Activated T-cell treated with anti-CD3 and anti-CD28 coated beads, Interleukin-2, amount 50 U/mL, for 72 hours (primary cell): Measurements from ENCODE around the gene HLA-DQA1. TPM values are rescaled to one million over a fixed set of nuclear protein-coding genes. Genes with fewer than 3 reads are reported as not detected.
"Not testable (repeated sequence)": the region's sequence is repeated elsewhere in the genome, so short reads cannot be mapped to it uniquely, and the experiment has no call there.

Source experiments
- ATAC-seq, 2 donors: fragments of 150-1000 bp; cut with Tn5 transposase; replicated peaks in 1 of 2; 2 replicates each; pipeline ENCODE4 v1.10.0; 2021; ENCODE audit warnings: moderate library complexity in 2 of 2, mild to moderate bottlenecking in 1 of 2
- DNase-seq, 2 donors: peaks; one replicate each; pipeline ENCODE4 v3.0.0; 2021 to 2022; ENCODE audit warnings: mixed read lengths in 1 of 2
- H3K27ac Mint-ChIP-seq: one replicate; pipeline ENCODE4 v1.8.0; 2022; ENCODE audit warnings: mild to moderate bottlenecking, moderate library complexity, mixed read lengths
- H3K27me3 Mint-ChIP-seq: one replicate; pipeline ENCODE4 v1.8.0; 2022; ENCODE audit warnings: low read depth, mixed read lengths
- H3K36me3 Mint-ChIP-seq, 2 donors: one replicate each; pipeline ENCODE4 v1.8.0; 2022; ENCODE audit warnings: mixed read lengths in 2 of 2, mild to moderate bottlenecking in 1 of 2; ENCODE audit not compliant: insufficient read depth in 2 of 2
- H3K4me1 Mint-ChIP-seq: one replicate; pipeline ENCODE4 v1.8.0; 2022; ENCODE audit warnings: low read depth, mixed read lengths
- H3K4me3 Mint-ChIP-seq, 2 donors: one replicate each; pipeline ENCODE4 v1.8.0; 2022; ENCODE audit warnings: mild to moderate bottlenecking in 2 of 2, mixed read lengths in 2 of 2, moderate library complexity in 2 of 2
- H3K9me3 Mint-ChIP-seq, 2 donors: one replicate each; pipeline ENCODE4 v1.8.0; 2022; ENCODE audit warnings: mixed read lengths in 2 of 2
- total RNA-seq, 2 donors: library from RNA; stranded (reverse); gene quantifications; one replicate each; pipeline ENCODE4 v1.2.3, GENCODE V29; 2022

The HLA-DQA1 gene
- total RNA-seq, 2 donors from 2014 or later = 2.2 to 3.7 TPM

DNA sequence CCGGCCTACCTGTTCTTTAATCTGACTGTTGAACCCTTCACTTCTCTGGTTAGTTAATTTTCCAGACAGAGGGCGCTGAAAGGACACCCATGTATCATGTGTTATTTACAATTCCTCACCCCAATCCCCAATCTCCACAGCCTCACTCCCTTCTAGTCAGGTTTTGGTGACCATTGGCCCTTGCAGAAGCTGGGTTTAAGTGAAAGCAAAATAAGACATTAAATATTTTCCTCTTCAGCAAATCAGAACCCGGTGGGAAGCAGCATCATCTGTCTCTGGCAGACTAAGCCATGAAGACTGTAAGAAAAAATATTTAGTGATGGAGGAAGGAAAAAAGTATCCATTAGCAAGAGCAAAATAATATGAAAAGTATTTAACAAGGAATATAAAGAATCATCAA lies 9.4 kb upstream of the HLA-DQA1 start:
- peak; percentile 35 to 39 for ATAC-seq
- Mint-ChIP-seq H3K36me3 (no peaks in the 10 kb centered on the region), H3K9me3 (no peaks in the 10 kb centered on the region), H3K27ac (no peak overlapping the region), H3K4me3 (peak overlapping the region in 1 of 2 donors; percentile 20), H3K4me1 (peaks cover 31% of the 10 kb centered on the region), H3K27me3 (no peaks in the 10 kb centered on the region)
- DNase-seq = peak; percentile 8 to 20

DNA sequence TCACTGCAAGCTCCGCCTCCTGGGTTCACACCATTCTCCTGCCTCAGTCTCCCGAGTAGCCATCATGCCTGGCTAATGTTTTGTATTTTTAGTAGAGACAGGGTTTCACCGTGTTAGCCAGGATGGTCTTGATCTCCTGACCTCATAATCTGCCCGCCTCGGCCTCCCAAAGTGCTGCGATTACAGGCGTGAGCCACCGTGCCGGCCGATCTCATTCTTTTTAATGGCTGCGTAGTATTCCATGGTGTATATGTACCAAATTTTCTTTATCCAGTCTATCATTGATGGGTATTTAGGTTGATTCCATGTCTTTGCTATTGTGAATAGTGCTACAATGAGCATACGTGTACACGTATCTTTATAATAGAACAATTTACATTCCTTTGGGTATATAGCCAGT lies 7.4 kb upstream of the HLA-DQA1 start:
- H3K4me3 Mint-ChIP-seq, H3K36me3 Mint-ChIP-seq, ATAC-seq, H3K27ac Mint-ChIP-seq, H3K27me3 Mint-ChIP-seq, H3K9me3 Mint-ChIP-seq, DNase-seq: not testable (repeated sequence)
- H3K4me1 Mint-ChIP-seq = peaks cover 27% of the 10 kb centered on the region

DNA sequence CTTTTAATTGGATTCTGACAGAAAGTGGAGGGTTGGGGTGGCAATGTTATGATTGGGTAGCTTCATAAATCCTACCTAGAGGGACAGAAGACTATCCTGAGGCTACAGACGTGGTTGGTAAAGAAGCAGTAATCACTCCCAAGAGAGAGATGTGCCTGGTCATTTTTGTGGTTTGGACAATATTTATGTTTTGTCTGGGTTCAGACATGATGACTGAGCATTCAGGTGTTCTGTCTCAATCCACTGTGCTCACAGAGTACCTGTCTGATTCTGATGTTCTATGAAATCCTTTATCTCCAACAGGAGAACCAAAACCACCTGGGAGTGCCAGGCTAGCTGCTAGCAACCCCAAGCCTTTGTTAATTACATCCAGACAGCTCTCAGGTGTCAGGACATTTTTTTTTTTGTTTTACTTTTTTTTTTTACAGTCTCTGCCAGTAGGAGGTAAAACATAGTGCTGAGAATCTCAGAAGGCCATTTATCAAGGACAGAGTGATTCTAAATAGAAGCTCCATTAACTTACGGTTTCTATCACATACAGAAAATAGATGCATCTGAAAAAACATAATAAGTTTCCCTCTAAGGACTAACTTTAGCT lies 1.6 kb upstream of the HLA-DQA1 start:
- ATAC-seq (no peak), DNase-seq (no peak)
- H3K27me3 Mint-ChIP-seq = peaks cover 7% of the 10 kb centered on the region
- no peaks in the 10 kb centered on the region for H3K9me3 Mint-ChIP-seq
- no peaks in the 10 kb centered on the region for H3K36me3 Mint-ChIP-seq
- no peak overlapping the region for H3K27ac Mint-ChIP-seq
- no peak overlapping the region for H3K4me3 Mint-ChIP-seq
- peaks cover 17% of the 10 kb centered on the region for H3K4me1 Mint-ChIP-seq

DNA sequence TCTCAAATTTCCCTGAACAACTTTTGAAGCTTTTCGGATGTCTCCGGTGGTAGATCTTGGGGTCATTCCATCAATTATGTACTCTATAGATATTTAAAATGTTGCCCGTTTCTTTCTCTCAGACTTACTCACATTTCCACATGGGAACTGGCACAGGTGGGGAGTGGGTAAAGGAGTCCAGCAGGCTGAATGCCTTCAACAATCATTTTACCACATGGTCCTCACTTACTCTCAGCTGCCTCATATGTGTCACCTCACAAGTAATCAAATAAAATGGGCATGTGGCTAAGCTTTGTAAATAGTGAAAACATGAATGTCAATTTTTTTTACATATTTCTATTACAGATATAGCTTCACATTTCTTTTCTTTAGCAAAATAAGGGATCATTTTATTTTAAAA lies 677 bp downstream of the HLA-DQA1 start:
- DNase-seq = no peak
- no peak for ATAC-seq
- Mint-ChIP-seq H3K36me3 (no peaks in the 10 kb centered on the region), H3K27ac (no peak overlapping the region), H3K4me3 (no peak overlapping the region), H3K9me3 (no peaks in the 10 kb centered on the region), H3K4me1 (peaks cover 17% of the 10 kb centered on the region), H3K27me3 (peaks cover 7% of the 10 kb centered on the region)

DNA sequence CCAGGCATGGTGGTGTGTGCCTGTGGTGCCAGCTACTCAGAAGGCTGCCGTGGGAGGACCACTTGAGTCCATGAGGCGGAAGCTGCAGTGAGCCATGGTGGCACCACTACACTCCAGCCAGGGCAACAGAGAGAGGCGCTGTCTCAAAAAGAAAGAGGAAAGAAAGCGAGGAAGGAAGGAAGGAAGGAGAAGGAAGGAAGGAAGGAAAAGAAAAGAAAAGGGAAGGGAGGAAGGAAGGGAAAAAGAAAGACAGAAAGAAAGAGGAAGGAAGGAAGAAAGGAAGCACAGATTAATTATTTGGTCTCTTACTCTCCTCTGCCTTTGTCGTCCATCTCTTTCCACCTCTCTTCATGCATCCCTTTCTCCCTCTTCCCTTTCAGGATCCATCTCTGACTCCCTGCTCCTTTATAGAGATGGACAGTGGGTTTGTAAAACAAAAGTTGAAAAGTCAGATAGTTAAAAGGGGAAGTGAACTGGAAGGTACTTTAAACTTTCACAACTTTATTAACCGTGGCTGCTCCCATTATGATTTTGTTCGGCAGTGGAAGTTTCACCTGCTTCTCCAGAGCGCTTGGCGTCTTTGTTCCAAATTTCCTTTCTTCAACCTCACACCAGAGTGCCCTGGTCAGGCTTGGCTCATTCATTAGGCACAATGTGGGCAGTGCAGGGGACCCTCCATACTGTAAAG lies 1.5 kb downstream of the HLA-DQA1 start:
- no peak for DNase-seq
- H3K27me3 Mint-ChIP-seq = peaks cover 7% of the 10 kb centered on the region
- peak overlapping the region in 1 of 2 donors; percentile 35 for H3K4me3 Mint-ChIP-seq
- H3K4me1 Mint-ChIP-seq = peaks cover 15% of the 10 kb centered on the region
- peak overlapping the region; percentile 78 for H3K27ac Mint-ChIP-seq
- no peak for ATAC-seq
- no peaks in the 10 kb centered on the region for H3K9me3 Mint-ChIP-seq
- H3K36me3 Mint-ChIP-seq = no peaks in the 10 kb centered on the region

DNA sequence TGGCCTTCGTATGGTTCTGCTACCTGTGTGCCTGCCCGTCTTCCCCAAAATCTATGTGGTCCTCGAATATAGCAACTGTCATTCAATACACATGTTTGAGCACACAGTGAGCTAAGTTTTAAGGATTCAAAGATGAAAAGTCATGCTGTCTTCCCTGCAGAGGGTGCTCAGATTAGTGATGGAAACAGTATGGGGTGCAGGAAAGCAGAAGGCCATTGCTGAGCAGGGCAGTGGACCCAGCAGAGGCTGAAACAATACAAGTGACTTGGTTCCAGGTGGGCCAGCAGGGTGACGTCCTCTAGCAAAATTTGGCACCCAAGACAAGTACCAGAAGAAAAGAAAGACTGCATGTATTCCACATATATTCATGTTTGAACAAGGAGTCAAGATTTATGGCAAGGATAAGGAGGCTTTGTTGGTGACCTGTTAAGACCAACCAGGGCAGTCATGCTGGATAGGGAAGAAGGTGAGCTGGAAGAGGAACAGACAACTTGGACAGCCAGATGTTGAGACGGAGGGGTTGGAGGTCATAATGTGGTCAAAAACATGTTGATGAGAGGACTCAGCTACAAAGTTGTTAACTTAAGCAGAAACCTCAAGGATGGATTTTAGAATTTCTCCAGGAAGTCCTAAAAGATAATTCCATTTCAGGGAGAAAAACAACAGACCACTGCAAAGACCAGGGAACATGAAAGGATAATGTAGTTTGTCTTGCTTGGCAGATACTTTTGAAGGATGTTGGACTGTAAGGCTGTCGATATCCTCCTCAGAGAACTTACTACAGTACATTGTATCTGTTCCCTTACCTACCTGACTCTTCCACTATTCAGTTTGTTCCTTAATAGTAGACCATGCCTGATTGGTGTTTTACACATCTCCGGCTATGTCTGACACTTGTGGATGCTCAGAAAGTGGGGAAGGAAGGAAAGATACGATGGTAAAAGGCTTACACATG lies 2.5 kb downstream of the HLA-DQA1 start:
- peaks cover 6% of the 10 kb centered on the region for H3K4me1 Mint-ChIP-seq
- no peaks in the 10 kb centered on the region for H3K36me3 Mint-ChIP-seq
- ATAC-seq (no peak), DNase-seq (no peak)
- H3K27ac Mint-ChIP-seq = no peak overlapping the region
- H3K9me3 Mint-ChIP-seq = no peaks in the 10 kb centered on the region
- no peak overlapping the region for H3K4me3 Mint-ChIP-seq
- H3K27me3 Mint-ChIP-seq = peaks cover 10% of the 10 kb centered on the region

DNA sequence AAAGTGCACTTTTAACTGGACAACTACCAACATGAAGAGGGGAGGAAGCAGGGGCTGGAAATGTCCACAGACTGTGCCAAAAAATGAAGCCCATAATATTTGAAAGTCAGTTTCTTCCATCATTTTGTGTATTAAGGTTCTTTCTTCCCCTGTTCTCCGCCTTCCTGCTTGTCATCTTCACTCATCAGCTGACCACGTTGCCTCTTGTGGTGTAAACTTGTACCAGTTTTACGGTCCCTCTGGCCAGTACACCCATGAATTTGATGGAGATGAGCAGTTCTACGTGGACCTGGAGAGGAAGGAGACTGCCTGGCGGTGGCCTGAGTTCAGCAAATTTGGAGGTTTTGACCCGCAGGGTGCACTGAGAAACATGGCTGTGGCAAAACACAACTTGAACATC lies 3.9 kb downstream of the HLA-DQA1 start:
- H3K4me3 Mint-ChIP-seq = no peak overlapping the region
- no peak overlapping the region for H3K27ac Mint-ChIP-seq
- peaks cover 5% of the 10 kb centered on the region for H3K4me1 Mint-ChIP-seq
- peaks cover 7% of the 10 kb centered on the region for H3K27me3 Mint-ChIP-seq
- no peaks in the 10 kb centered on the region for H3K9me3 Mint-ChIP-seq
- ATAC-seq (no peak), DNase-seq (no peak)
- no peaks in the 10 kb centered on the region for H3K36me3 Mint-ChIP-seq

DNA sequence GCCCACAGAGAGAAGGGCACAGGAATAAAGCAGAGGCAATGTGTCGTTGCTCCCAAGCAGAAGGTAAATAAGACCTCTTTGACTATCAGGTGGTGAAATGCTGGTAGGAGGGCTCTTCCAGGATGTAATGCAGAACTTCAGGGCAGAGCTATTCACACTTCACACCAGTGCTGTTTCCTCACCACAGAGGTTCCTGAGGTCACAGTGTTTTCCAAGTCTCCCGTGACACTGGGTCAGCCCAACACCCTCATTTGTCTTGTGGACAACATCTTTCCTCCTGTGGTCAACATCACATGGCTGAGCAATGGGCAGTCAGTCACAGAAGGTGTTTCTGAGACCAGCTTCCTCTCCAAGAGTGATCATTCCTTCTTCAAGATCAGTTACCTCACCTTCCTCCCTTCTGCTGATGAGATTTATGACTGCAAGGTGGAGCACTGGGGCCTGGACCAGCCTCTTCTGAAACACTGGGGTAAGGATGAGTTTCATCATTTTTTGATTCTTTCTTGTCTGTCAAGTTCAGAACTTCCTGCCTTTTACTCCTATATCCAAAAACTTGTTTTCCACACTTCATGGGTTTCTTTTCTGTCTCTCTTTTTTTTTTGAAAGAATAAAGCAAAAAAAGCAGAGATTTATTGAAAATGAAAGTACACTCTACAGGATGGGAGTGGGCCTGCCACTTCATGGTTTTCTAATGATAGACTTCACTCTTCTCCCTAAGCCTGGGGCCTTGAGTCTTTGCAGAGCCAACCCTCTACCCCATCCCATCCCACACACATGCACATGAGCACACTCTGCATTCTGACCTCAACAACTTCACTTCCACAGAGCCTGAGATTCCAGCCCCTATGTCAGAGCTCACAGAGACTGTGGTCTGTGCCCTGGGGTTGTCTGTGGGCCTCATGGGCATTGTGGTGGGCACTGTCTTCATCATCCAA lies 4.8 kb downstream of the HLA-DQA1 start:
- not testable (repeated sequence) for DNase-seq, H3K27ac Mint-ChIP-seq, ATAC-seq

DNA sequence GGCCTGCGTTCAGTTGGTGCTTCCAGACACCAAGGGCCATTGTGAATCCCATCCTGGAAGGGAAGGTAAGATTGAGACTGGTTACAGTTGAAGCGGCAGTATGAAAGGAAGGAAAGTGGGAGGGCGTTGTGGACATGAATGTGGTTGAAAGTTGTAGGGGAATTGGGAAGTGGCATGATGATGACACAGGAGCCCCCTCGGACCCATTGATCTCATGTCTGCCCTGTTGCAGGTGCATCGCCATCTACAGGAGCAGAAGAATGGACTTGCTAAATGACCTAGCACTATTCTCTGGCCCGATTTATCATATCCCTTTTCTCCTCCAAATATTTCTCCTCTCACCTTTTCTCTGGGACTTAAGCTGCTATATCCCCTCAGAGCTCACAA lies 5.5 kb downstream of the HLA-DQA1 start:
- H3K27ac Mint-ChIP-seq = no peak overlapping the region
- DNase-seq = no peak
- no peaks in the 10 kb centered on the region for H3K9me3 Mint-ChIP-seq
- peaks cover 7% of the 10 kb centered on the region for H3K27me3 Mint-ChIP-seq
- no peak for ATAC-seq
- no peak overlapping the region for H3K4me3 Mint-ChIP-seq
- no peaks in the 10 kb centered on the region for H3K36me3 Mint-ChIP-seq
- no peaks in the 10 kb centered on the region for H3K4me1 Mint-ChIP-seq

More for the DNA sequence above, 4.8 kb downstream of the HLA-DQA1 start:
- H3K4me3 Mint-ChIP-seq, H3K9me3 Mint-ChIP-seq, H3K36me3 Mint-ChIP-seq, H3K27me3 Mint-ChIP-seq, H3K4me1 Mint-ChIP-seq: not testable (repeated sequence)

DNA sequence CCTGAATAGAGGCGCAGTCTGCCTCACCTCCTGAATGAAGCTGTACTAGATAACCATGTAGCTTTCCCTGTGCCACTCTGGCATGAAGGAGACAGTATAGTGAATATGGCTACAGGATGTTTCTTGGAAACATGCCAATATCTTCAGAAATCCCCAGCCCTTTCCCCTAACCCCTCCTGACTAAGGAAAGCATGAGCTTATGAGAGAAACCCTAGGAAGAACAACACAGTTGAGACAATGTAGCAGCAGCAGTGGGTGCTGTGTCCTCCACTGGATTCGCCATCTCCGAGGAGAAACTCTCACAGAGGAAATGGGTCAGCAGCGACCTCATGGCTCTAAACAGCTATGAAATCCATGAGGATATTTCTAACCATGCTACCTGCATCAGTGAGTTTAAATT lies 6.7 kb downstream of the HLA-DQA1 start:
- no peak overlapping the region for H3K4me3 Mint-ChIP-seq
- no peak overlapping the region for H3K27ac Mint-ChIP-seq
- H3K36me3 Mint-ChIP-seq = no peaks in the 10 kb centered on the region
- DNase-seq = no peak
- ATAC-seq = no peak
- H3K4me1 Mint-ChIP-seq = no peaks in the 10 kb centered on the region
- peaks cover 7% of the 10 kb centered on the region for H3K27me3 Mint-ChIP-seq
- H3K9me3 Mint-ChIP-seq = no peaks in the 10 kb centered on the region

DNA sequence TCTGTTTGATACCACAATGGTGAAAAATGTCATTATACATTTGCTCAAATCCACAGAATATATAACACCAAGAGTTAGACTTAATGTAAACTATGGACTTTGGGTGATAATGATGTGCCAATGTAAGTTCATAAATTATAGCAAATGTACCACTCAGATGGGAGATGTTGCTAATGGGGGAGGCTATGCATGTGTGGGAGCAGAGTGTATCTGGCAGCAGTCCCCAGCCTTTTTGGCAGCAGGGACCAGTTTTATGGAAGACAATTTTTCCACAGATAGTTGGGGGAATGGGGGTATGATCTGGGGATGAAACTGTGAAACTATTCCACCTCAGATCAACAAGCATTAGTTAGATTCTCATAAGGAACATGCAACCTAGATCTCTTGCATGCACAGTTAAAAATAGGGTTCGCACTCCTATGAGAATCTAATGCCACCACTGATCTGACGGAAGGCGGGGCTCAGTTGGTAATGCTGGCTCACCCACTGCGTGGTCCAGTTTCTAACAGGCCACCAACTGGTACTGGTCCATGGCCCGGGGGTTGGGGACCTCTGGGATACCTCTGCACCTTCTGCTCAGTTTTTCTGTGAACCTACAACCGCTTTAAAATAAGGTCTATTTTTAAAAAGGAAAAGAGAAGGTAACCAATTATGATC lies 8.0 kb downstream of the HLA-DQA1 start:
- ATAC-seq (no peak), DNase-seq (no peak)
- H3K36me3 Mint-ChIP-seq = no peaks in the 10 kb centered on the region
- H3K4me1 Mint-ChIP-seq = no peaks in the 10 kb centered on the region
- peaks cover 7% of the 10 kb centered on the region for H3K27me3 Mint-ChIP-seq
- H3K9me3 Mint-ChIP-seq = no peaks in the 10 kb centered on the region
- H3K4me3 Mint-ChIP-seq = no peak overlapping the region
- H3K27ac Mint-ChIP-seq = no peak overlapping the region

DNA sequence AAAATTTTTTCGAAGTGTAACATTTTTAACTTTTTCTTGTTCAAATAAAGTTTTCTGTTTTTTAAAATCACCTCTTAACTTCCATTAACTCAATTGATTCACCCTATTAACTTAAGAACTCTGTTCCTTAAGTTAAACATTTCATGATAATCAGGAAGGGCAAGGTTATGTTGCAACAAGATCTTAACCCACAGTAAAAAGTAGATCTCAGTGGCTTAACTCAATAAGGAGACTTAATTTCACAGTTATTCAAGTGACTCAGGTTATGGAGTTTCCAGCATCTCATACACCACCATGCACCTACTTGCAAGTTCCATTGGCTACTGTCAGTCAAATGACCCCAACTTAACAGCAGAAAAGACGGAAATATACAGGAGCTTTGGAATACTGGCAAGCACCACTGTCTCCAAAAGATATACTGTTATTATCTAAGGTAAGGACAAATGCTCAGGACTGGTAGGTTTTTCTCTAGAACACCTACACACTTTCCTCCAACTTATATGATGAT lies 18.1 kb downstream of the HLA-DQA1 start:
- peaks cover 0 to 2% of the 10 kb centered on the region in 2 donors for H3K9me3 Mint-ChIP-seq
- no peak overlapping the region for H3K4me3 Mint-ChIP-seq
- H3K4me1 Mint-ChIP-seq = peaks cover 8% of the 10 kb centered on the region
- ATAC-seq = no peak
- no peak for DNase-seq
- no peaks in the 10 kb centered on the region for H3K27me3 Mint-ChIP-seq
- H3K36me3 Mint-ChIP-seq = peaks cover 0 to 3% of the 10 kb centered on the region in 2 donors
- no peak overlapping the region for H3K27ac Mint-ChIP-seq
